ENCODE measurements around the gene MICAL3.

- TF ChIP-seq POLR2AphosphoS5 (IDR thresholded peaks at IDR 0.05; ENCODE audit: low read depth, low read length) = no peak
- no peak for TF ChIP-seq TAF1 (IDR thresholded peaks at IDR 0.05; ENCODE audit: borderline replicate concordance, insufficient read depth, low read length)
- TF ChIP-seq REST (IDR thresholded peaks at IDR 0.05; ENCODE audit: insufficient read depth in 1 of 2, low read depth in 2 of 2, low read length in 2 of 2) = no peak
- TF ChIP-seq SIN3A (IDR thresholded peaks at IDR 0.05; ENCODE audit: borderline replicate concordance, insufficient read depth, low read length) = no peak
- no peak for TF ChIP-seq FOXP2 (optimal IDR thresholded peaks at IDR 0.05; ENCODE audit: borderline replicate concordance, extremely low read depth, extremely low read length, insufficient read depth)
Observed at GRCh38 chr22:17795661-17796548, 228.5 kb downstream of the MICAL3 start.

All from PFSK-1 (cell line).